ENCODE results near the gene SH3GL3.
A peak's percentile ranks its signal among the peaks of the same experiment; 100 is the strongest.

SH3GL3 gene

DNA sequence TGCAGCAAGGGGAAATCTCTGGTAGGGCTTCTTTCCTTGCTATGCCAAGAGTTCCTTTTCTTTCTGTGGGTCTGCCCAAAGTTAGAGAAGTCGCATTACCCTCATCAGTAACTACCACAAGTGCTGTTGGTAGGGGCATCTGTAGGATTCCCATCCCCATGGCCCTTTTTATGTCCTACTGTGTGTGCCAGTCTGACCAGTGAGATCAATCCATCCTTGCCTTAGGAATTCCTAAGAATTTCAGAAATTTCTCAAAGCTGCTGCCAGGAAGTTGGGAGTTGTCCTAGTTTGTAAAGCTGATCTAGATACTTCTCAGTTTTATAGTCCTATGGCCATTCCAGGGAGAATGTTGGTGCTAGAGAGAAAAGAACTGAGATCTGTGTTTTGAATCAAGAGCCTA is 36.5 kb downstream of the SH3GL3 start:
- no peaks in the 10 kb centered on the region for H3K36me3 ChIP-seq (ENCODE audit: insufficient read depth, low read depth, low read length)

DNA sequence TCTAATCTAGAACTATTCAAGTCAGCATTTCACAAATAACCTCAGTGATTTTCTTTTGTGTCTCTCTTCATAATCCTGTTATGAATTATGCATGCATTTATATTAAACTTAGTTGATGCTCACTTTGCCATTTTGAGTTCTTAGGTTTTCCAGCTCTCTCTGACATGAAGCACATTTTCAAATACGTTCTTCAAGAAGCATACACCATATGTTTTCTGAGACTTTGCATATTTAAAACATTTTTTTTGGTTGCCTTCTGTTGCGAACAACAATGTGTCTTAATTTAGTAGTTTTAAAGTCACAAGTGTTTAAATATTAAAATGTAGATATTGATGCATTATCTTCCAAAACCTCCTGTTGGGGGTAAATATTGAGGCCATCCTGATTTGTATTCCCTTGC is 37.5 kb downstream of the SH3GL3 start:
- Histone ChIP-seq H3K36me3 (ENCODE audit: insufficient read depth, low read depth, low read length) (no peaks in the 10 kb centered on the region), H3K4me1 (ENCODE audit: insufficient read depth, low read length) (no peaks in the 10 kb centered on the region), H3K27ac (ENCODE audit: low read length) (no peak overlapping the region), H3K4me3 (ENCODE audit: low read length) (no peak overlapping the region), H3K9ac (ENCODE audit: low read depth, low read length) (no peak overlapping the region), H3K27me3 (ENCODE audit: insufficient read depth, low read length) (no peaks in the 10 kb centered on the region), H3K9me3 (ENCODE audit: insufficient read depth, low read depth, low read length) (peaks cover 3% of the 10 kb centered on the region)

More for the DNA sequence above, 36.5 kb downstream of the SH3GL3 start:
- Histone ChIP-seq H3K27me3 (ENCODE audit: insufficient read depth, low read length) (no peaks in the 10 kb centered on the region), H3K4me1 (ENCODE audit: insufficient read depth, low read length) (no peaks in the 10 kb centered on the region), H3K4me3 (ENCODE audit: low read length) (no peak overlapping the region), H3K27ac (ENCODE audit: low read length) (no peak overlapping the region), H3K9ac (ENCODE audit: low read depth, low read length) (no peak overlapping the region), H3K9me3 (ENCODE audit: insufficient read depth, low read depth, low read length) (peaks cover 3% of the 10 kb centered on the region)

DNA sequence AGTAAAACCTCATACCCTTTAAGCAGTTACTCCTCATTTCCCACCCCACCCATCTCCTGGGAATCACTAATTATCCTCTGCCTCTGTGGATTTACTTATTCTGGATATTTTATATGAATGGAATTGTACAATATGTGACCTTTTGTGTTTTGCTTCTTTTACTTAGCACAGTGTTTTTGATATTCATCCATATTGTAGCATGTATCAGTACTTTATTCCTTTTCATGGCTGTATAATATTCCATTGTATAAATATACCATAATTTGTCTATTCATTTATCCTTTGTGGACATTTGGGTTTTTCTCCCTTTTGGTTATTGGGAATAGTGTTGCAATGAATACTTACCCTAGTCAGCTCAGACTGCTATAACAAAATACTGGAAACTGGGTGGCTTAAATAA is 39.2 kb downstream of the SH3GL3 start:
- Histone ChIP-seq H3K9me3 (ENCODE audit: insufficient read depth, low read depth, low read length) (peaks cover 3% of the 10 kb centered on the region), H3K4me3 (ENCODE audit: low read length) (no peak overlapping the region), H3K27me3 (ENCODE audit: insufficient read depth, low read length) (no peaks in the 10 kb centered on the region), H3K36me3 (ENCODE audit: insufficient read depth, low read depth, low read length) (no peaks in the 10 kb centered on the region), H3K4me1 (ENCODE audit: insufficient read depth, low read length) (no peaks in the 10 kb centered on the region), H3K9ac (ENCODE audit: low read depth, low read length) (no peak overlapping the region), H3K27ac (ENCODE audit: low read length) (no peak overlapping the region)

DNA sequence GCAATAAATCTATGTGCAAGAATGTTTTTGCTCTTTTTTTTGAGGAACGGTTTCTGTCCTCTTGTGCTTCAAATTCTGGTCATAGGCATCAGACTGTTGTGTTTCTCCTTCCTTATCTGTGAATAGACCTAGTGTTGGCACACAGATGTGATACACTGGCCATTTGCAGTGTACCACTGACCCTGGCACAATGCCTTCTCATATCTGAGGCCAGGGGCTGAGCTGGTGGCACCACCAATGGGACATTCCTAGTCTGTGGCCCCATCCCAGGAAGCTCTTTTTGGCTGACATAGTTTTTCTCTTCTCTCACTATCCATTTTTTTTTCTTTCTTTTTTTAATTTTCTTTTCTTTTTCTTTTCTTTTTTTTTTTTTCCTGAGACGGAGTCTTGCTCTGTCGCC is 40.4 kb downstream of the SH3GL3 start:
- H3K9ac ChIP-seq (ENCODE audit: low read depth, low read length): no peak overlapping the region
- no peaks in the 10 kb centered on the region for H3K4me1 ChIP-seq (ENCODE audit: insufficient read depth, low read length)
- no peak overlapping the region for H3K27ac ChIP-seq (ENCODE audit: low read length)
- peaks cover 3% of the 10 kb centered on the region for H3K9me3 ChIP-seq (ENCODE audit: insufficient read depth, low read depth, low read length)
- H3K27me3 ChIP-seq (ENCODE audit: insufficient read depth, low read length): no peaks in the 10 kb centered on the region
- no peaks in the 10 kb centered on the region for H3K36me3 ChIP-seq (ENCODE audit: insufficient read depth, low read depth, low read length)
- H3K4me3 ChIP-seq (ENCODE audit: low read length): no peak overlapping the region

DNA sequence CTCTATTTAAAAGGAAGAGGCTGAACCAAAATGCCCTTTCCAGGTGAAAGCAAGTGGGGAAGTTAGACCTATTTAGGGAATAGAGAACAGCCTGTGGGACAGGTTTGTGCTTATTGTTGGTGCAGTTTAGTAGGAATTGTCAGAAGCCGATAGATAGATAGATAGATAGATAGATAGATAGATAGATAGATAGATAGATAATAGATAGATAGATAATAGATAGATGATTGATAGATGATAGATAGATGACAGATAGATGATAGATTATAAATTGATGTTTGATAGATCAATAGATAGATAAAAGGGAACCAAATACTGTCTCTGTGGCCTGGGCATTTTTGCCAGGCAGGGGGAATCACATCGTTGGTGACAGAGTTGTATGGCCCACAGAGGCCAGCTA is 42.5 kb downstream of the SH3GL3 start:
- Histone ChIP-seq H3K9ac (ENCODE audit: low read depth, low read length) (no peak overlapping the region), H3K4me1 (ENCODE audit: insufficient read depth, low read length) (no peaks in the 10 kb centered on the region), H3K27me3 (ENCODE audit: insufficient read depth, low read length) (no peaks in the 10 kb centered on the region), H3K4me3 (ENCODE audit: low read length) (no peak overlapping the region), H3K27ac (ENCODE audit: low read length) (no peak overlapping the region), H3K9me3 (ENCODE audit: insufficient read depth, low read depth, low read length) (0 out of 2 replicates have a peak, but pooled peaks cover 3% of the 10 kb centered on the region), H3K36me3 (ENCODE audit: insufficient read depth, low read depth, low read length) (no peaks in the 10 kb centered on the region)

DNA sequence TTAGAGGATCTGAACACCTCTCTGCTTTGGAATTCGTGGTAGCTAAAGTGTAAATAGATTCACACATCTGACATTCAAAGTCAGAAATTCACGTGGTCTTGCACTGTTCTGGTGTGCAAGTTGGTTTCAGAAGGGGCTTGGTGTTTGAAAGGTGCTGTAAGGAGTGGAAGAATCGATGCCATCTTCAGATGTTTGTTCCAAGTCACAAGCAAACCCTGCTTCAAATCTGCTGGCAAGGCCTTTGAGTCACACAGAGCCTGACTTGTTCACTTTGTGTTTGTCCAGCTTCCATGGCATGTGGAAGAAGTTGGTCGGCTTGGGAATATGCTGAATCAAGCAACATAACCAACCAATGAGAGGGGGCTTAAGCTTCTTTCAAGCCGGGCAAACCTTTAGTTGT is 44.3 kb downstream of the SH3GL3 start:
- H3K9ac ChIP-seq (ENCODE audit: low read depth, low read length): no peak overlapping the region
- H3K27ac ChIP-seq (ENCODE audit: low read length): no peak overlapping the region
- H3K4me1 ChIP-seq (ENCODE audit: insufficient read depth, low read length): no peaks in the 10 kb centered on the region
- H3K27me3 ChIP-seq (ENCODE audit: insufficient read depth, low read length): no peaks in the 10 kb centered on the region
- H3K9me3 ChIP-seq (ENCODE audit: insufficient read depth, low read depth, low read length): 0 out of 2 replicates have a peak, but pooled peaks cover under 1% of the 10 kb centered on the region
- no peak overlapping the region for H3K4me3 ChIP-seq (ENCODE audit: low read length)
- H3K36me3 ChIP-seq (ENCODE audit: insufficient read depth, low read depth, low read length): no peaks in the 10 kb centered on the region

DNA sequence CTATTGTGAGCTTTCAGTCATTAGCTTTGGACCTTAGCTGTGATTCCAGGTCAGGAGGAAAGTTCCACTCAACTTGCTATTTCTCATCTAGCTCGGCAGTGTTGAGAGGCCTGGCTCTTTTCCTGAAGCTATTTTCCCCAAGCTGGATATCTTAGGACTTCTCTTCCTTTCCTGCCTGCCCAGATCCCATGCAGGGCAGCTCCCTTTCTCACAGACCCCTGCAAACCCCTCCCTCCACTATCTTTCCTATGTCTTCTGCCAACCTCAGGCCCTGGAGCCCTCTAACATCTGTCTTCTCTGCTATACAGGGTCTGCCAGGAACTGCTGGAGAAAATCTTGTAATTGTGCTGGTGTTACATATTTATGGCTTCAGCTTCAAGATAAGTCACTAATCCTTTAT is 49.6 kb downstream of the SH3GL3 start:
- Histone ChIP-seq H3K9me3 (ENCODE audit: insufficient read depth, low read depth, low read length) (peaks cover 9% of the 10 kb centered on the region; the same call in 1 of the 2 replicates), H3K4me1 (ENCODE audit: insufficient read depth, low read length) (peaks cover 16% of the 10 kb centered on the region; the same call in 1 of the 2 replicates), H3K4me3 (ENCODE audit: low read length) (no peak overlapping the region), H3K36me3 (ENCODE audit: insufficient read depth, low read depth, low read length) (no peaks in the 10 kb centered on the region), H3K27ac (ENCODE audit: low read length) (no peak overlapping the region), H3K27me3 (ENCODE audit: insufficient read depth, low read length) (no peaks in the 10 kb centered on the region), H3K9ac (ENCODE audit: low read depth, low read length) (no peak overlapping the region)

DNA sequence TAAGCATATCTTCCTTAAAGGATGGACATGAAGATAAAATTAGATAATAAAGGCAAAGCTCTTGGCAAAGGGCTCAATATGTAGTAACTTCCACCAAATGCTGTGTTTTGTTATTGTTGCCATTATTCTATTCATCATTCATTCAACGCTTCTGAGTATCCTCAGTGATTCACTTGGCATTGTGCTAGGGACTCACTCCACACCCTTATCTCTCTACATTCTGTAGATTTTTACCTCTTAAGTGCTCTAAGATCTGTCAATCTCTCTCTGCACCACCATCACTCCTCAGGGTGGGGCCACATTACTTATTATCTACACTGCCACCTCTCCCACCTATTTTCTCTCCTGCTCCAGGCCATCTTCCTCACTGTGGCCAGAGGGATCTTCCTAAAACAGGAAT is 51.2 kb downstream of the SH3GL3 start:
- Histone ChIP-seq H3K27me3 (ENCODE audit: insufficient read depth, low read length) (no peaks in the 10 kb centered on the region), H3K36me3 (ENCODE audit: insufficient read depth, low read depth, low read length) (no peaks in the 10 kb centered on the region), H3K9ac (ENCODE audit: low read depth, low read length) (peak overlapping the region; percentile 0; the same call in 1 of the 2 replicates), H3K4me3 (ENCODE audit: low read length) (peak overlapping the region; percentile 4; the same call in 1 of the 2 replicates), H3K4me1 (ENCODE audit: insufficient read depth, low read length) (peaks cover 16% of the 10 kb centered on the region; the same call in 1 of the 2 replicates), H3K27ac (ENCODE audit: low read length) (peak overlapping the region; percentile 5), H3K9me3 (ENCODE audit: insufficient read depth, low read depth, low read length) (peaks cover 9% of the 10 kb centered on the region; the same call in 1 of the 2 replicates)

DNA sequence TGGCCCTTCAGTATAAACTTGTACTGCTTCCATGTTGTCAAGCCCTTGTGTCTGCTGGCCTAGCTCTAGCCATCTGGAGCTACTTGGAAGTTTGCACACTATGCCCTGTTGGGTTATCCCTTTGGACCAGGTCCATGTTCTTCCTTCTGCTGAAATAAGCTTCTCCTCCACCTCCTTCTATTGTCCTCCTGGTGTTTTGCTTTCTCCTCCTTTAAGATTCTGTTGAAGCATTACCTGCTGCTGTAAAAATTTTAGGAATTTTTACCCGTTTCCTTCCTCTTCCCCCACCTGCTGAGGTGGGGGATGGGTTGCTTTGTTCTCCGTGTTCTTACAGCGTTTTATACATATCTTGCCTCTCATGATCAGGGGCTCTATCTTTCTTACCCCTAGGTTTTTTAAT is 51.7 kb downstream of the SH3GL3 start:
- H3K9me3 ChIP-seq (ENCODE audit: insufficient read depth, low read depth, low read length): peaks cover 9% of the 10 kb centered on the region; the same call in 1 of the 2 replicates
- H3K27me3 ChIP-seq (ENCODE audit: insufficient read depth, low read length): no peaks in the 10 kb centered on the region
- peak overlapping the region; percentile 0; the same call in 1 of the 2 replicates for H3K9ac ChIP-seq (ENCODE audit: low read depth, low read length)
- H3K36me3 ChIP-seq (ENCODE audit: insufficient read depth, low read depth, low read length): no peaks in the 10 kb centered on the region
- H3K4me1 ChIP-seq (ENCODE audit: insufficient read depth, low read length): peaks cover 16% of the 10 kb centered on the region; the same call in 1 of the 2 replicates
- peak overlapping the region; percentile 4; the same call in 1 of the 2 replicates for H3K4me3 ChIP-seq (ENCODE audit: low read length)
- peak overlapping the region; percentile 5 for H3K27ac ChIP-seq (ENCODE audit: low read length)

DNA sequence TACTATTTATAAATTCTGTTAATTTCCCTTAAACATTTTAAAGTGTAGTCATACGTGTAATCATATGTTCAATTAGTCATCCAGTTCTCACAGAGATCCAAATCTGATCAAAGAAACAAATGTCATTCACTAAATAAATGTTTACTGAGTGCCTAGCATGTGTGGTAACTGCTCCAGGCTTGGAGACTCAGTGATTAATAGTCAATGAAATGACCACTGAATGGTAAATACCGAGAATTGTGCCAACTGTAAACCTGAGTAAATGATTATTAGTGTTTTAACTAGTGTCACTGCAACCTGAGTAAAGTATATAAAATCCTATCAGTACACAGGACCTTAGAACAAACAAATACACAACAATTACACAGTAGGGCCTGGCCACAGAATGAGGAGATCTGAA is 52.3 kb downstream of the SH3GL3 start:
- Histone ChIP-seq H3K36me3 (ENCODE audit: insufficient read depth, low read depth, low read length) (no peaks in the 10 kb centered on the region), H3K27ac (ENCODE audit: low read length) (no peak overlapping the region), H3K4me3 (ENCODE audit: low read length) (peak overlapping the region; percentile 36), H3K9me3 (ENCODE audit: insufficient read depth, low read depth, low read length) (peaks cover 9% of the 10 kb centered on the region; the same call in 1 of the 2 replicates), H3K27me3 (ENCODE audit: insufficient read depth, low read length) (no peaks in the 10 kb centered on the region), H3K9ac (ENCODE audit: low read depth, low read length) (peak overlapping the region; percentile 24; the same call in 1 of the 2 replicates), H3K4me1 (ENCODE audit: insufficient read depth, low read length) (peaks cover 16% of the 10 kb centered on the region; the same call in 1 of the 2 replicates)

DNA sequence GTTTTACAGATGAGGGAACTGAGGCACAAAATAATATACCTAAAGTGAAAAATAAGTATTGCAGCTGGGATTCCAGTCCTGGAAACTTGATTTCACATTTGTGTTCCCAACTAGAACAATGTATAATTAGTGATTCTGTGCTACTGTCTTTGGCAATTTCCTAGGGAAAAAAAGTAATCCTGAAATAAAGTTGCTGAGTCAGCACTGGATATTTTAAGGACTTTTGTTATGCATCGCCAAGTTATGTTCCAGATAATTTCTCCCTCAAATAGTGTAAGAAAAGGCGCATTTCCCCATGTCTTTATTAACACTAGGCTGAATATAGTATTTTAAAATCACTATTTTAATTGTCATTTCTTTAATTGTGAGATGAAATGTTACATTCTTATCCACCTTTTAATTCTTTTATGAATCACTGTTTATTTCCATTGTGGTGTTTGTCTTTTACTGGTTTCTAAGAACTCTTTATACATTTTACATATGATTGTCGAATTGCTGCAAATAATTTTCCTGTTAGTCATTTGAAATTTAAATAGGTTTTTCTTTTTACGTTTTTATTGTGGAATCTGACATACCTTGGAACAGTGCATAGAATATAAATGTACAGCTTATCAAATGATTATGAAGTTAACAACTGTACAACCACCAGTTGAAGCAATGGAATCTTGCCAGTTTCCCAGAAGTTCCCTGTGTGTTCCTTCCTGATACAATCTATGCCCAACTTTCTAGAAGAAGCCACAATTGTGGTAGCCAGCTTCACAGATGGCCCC is 56.6 kb downstream of the SH3GL3 start:
- Histone ChIP-seq H3K36me3 (ENCODE audit: insufficient read depth, low read depth, low read length) (no peaks in the 10 kb centered on the region), H3K9ac (ENCODE audit: low read depth, low read length) (no peak overlapping the region), H3K4me3 (ENCODE audit: low read length) (no peak overlapping the region), H3K27ac (ENCODE audit: low read length) (no peak overlapping the region), H3K27me3 (ENCODE audit: insufficient read depth, low read length) (no peaks in the 10 kb centered on the region), H3K9me3 (ENCODE audit: insufficient read depth, low read depth, low read length) (no peaks in the 10 kb centered on the region), H3K4me1 (ENCODE audit: insufficient read depth, low read length) (peaks cover 9% of the 10 kb centered on the region; the same call in 1 of the 2 replicates)

DNA sequence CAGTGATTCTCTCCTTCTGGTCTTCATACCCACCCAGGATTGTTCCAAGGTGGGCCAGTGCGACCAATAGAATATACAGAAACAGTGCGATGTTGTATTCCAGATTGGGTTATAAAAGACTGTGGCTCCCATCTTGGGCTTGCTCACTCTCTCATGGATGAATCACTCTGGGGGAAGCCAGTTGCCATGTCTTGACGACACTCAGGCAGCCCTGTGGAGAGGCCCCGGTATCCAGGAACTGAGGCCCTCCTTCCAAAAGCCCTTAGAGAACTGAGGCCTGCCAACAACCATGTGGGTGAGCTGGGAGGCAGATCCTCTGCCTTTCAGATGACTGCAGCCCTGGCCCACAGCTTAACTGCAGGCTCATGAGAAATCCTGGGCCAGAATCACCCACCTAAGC is 57.2 kb downstream of the SH3GL3 start:
- Histone ChIP-seq H3K9ac (ENCODE audit: low read depth, low read length) (no peak overlapping the region), H3K9me3 (ENCODE audit: insufficient read depth, low read depth, low read length) (no peaks in the 10 kb centered on the region), H3K27me3 (ENCODE audit: insufficient read depth, low read length) (no peaks in the 10 kb centered on the region), H3K4me3 (ENCODE audit: low read length) (no peak overlapping the region), H3K4me1 (ENCODE audit: insufficient read depth, low read length) (peaks cover 6% of the 10 kb centered on the region; the same call in 1 of the 2 replicates), H3K36me3 (ENCODE audit: insufficient read depth, low read depth, low read length) (no peaks in the 10 kb centered on the region), H3K27ac (ENCODE audit: low read length) (no peak overlapping the region)
